HepG2 (cell line): ENCODE results near the gene SCUBE1. TPM values are rescaled to one million over a fixed set of nuclear protein-coding genes. Genes with fewer than 3 reads are reported as not detected.
"Not testable (repeated sequence)": the region's sequence is repeated elsewhere in the genome, so short reads cannot be mapped to it uniquely, and the experiment has no call there.

Experiments used
- ATAC-seq: fragments of 200-7000 bp; cut with Tn5 transposase; 3 replicates; pipeline ENCODE4 v1.9.1; 2020; ENCODE audit warnings: mild to moderate bottlenecking, moderate library complexity
- BruUV-seq: library from RNA; stranded (reverse); fragments of 400-500 nt; replicated peaks from 2 replicates; lab custom pipeline; 2021; lab: Mats Ljungman, UMichigan
- CTCF ChIA-PET: fragments of 300-600 bp; formaldehyde crosslinking; extraction: SDS; loops from one replicate; lab custom pipeline; 2021; ENCODE audit warnings: low total read pairs, inconsistent platforms, low intra/inter-chr PET ratio; lab: Yijun Ruan, JAX
- POLR2A ChIA-PET: fragments of 350-600 bp; sonication (Branson Sonifier 250); formaldehyde crosslinking; loops from one replicate; lab custom pipeline; 2020; ENCODE audit warnings: antibody characterized with exemption, inconsistent platforms; lab: Yijun Ruan, JAX
- DNase-seq: peaks from one replicate; pipeline ENCODE4 v3.0.0-alpha.2; 2015; ENCODE audit warnings: low spot score
- FAIRE-seq: peaks from 3 replicates; lab custom pipeline; 2011; peaks lifted over from hg19 to GRCh38; lab: Jason Lieb, UNC
- H2AFZ ChIP-seq: one replicate; pipeline ENCODE4 v1.6.1; 2011; ENCODE audit warnings: low read length, inconsistent platforms
- H3K27ac ChIP-seq: fragments of 300-600 bp; 3 replicates; pipeline ENCODE4 v1.8.0; 2011; ENCODE audit warnings: mixed run types, mild to moderate bottlenecking, mixed read lengths, low read length, inconsistent platforms; ENCODE audit not compliant: insufficient read depth; ENCODE audit errors: extremely low read length
- H3K27me3 ChIP-seq, 2 experiments: fragments of 200-600 bp in 1 of 2; 2 replicates in 1 of 2; 3 replicates in 1 of 2; pipeline versions ENCODE4 v1.6.0 to v1.8.0; 2011; ENCODE audit warnings: low read length in 2 of 2, mild to moderate bottlenecking in 2 of 2, moderate library complexity in 2 of 2, inconsistent platforms in 1 of 2; ENCODE audit not compliant: insufficient read depth in 2 of 2, control insufficient read depth in 1 of 2
- H3K36me3 ChIP-seq, 2 experiments: fragments of 200-600 bp in 1 of 2; replicated peaks in 1 of 2; 2 replicates in 1 of 2; 3 replicates in 1 of 2; pipeline versions ENCODE4 v1.5.1 to v1.8.0; 2011; ENCODE audit warnings: low read length in 2 of 2, inconsistent platforms in 1 of 2; ENCODE audit not compliant: insufficient read depth in 2 of 2, control insufficient read depth in 1 of 2
- H3K4me1 ChIP-seq: 2 replicates; pipeline ENCODE4 v1.5.1; 2012; ENCODE audit warnings: low read length, inconsistent platforms; ENCODE audit not compliant: insufficient read depth
- H3K4me2 ChIP-seq: 2 replicates; pipeline ENCODE4 v1.6.0; 2011; ENCODE audit warnings: low read depth, low read length, inconsistent platforms
- H3K4me3 ChIP-seq, 3 experiments: fragments of 200-600 bp in 1 of 3; sonication (generic), shearing (Covaris generic) in 1 of 3; replicated peaks in 1 of 3; 2 replicates each; pipeline ENCODE4 v1.5.1; 2011 to 2016; ENCODE audit warnings: low read length in 3 of 3, inconsistent platforms in 2 of 3, low read depth in 2 of 3, mild to moderate bottlenecking in 2 of 3, control low read depth in 1 of 3, mixed read lengths in 1 of 3; ENCODE audit not compliant: insufficient read depth in 1 of 3
- H3K79me2 ChIP-seq: one replicate; pipeline ENCODE4 v1.6.1; 2011; ENCODE audit warnings: low read length, inconsistent platforms; ENCODE audit not compliant: insufficient read depth
- H3K9ac ChIP-seq: 2 replicates; pipeline ENCODE4 v1.6.0; 2011; ENCODE audit warnings: mild to moderate bottlenecking, low read depth, low read length, inconsistent platforms; ENCODE audit not compliant: insufficient read depth
- H3K9me3 ChIP-seq: 2 replicates; pipeline ENCODE4 v1.5.1; 2012; ENCODE audit warnings: mild to moderate bottlenecking, low read length
- H4K20me1 ChIP-seq: 2 replicates; pipeline ENCODE4 v1.6.0; 2011; ENCODE audit warnings: inconsistent platforms, mild to moderate bottlenecking, low read length, moderate library complexity; ENCODE audit not compliant: insufficient read depth
- CBX2 ChIP-seq, 2 experiments: fragments of 200-600 bp in 1 of 2; sonication (generic); formaldehyde crosslinking in 1 of 2; IDR thresholded peaks; 2 replicates each; pipeline versions ENCODE4 v1.7.0 to v1.8.1; 2018 to 2022; ENCODE audit warnings: low read depth in 2 of 2, low read length in 1 of 2, mild to moderate bottlenecking in 1 of 2, missing genetic modification reagents in 1 of 2
- FOXC1 ChIP-seq: sonication (generic); formaldehyde crosslinking; IDR thresholded peaks from 2 replicates; pipeline ENCODE4 v1.8.0; 2022; ENCODE audit warnings: mild to moderate bottlenecking, missing genetic modification reagents, borderline replicate concordance
- GZF1 ChIP-seq: sonication (generic); formaldehyde crosslinking; IDR thresholded peaks from 2 replicates; pipeline ENCODE4 v1.5.1; 2020; ENCODE audit warnings: mild to moderate bottlenecking, missing genetic modification reagents
- MZF1 ChIP-seq: sonication (generic); formaldehyde crosslinking; IDR thresholded peaks from 2 replicates; pipeline ENCODE4 v1.8.1; 2023; ENCODE audit warnings: mild to moderate bottlenecking, missing genetic modification reagents, borderline replicate concordance
- NRL ChIP-seq: sonication (generic); formaldehyde crosslinking; IDR thresholded peaks from 2 replicates; pipeline ENCODE4 v1.5.0; 2020; ENCODE audit warnings: missing genetic modification reagents, mild to moderate bottlenecking, moderate library complexity, borderline replicate concordance
- WIZ ChIP-seq: sonication (generic); formaldehyde crosslinking; IDR thresholded peaks from 2 replicates; pipeline ENCODE4 v1.5.1; 2020; ENCODE audit warnings: mild to moderate bottlenecking, missing genetic modification reagents
- ZNF552 ChIP-seq: sonication (generic); formaldehyde crosslinking; IDR thresholded peaks from 2 replicates; pipeline ENCODE4 v1.9.0; 2022; ENCODE audit warnings: missing genetic modification reagents, mild to moderate bottlenecking, borderline replicate concordance
- WGBS: methylation state at CpG from one replicate; pipeline ENCODE4 v1.1.6; 2017; ENCODE audit warnings: low lambda C conversion rate; 5-methylcytosine and 5-hydroxymethylcytosine counted together
- in situ Hi-C: cut with HindIII; loops from 2 replicates; pipeline ENCODE4 v1.10.0; 2017; ENCODE audit warnings: low pct_unique_long_range_greater_than_20kb; ENCODE audit not compliant: extremely low pct_ligation_motif_present
- intact Hi-C: fragments of 100-400 bp; cut with micrococcal nuclease; formaldehyde crosslinking; loops from one replicate; pipeline ENCODE4 v1.10.0; 2022; ENCODE audit not compliant: unreplicated experiment
- polyA plus RNA-seq, 8 experiments: library from polyadenylated mRNA; depleted of rRNA in 3 of 8; stranded (reverse) in 7 of 8; unstranded in 1 of 8; fragments of >200 nt; fragmentation: Illumina TruSeq in 4 of 8; extraction: Trizol in 4 of 8; gene quantifications; 2 replicates each; pipeline versions ENCODE4 v1.2.1 to v1.2.3, GENCODE V29; 2011 to 2016; ENCODE audit warnings: low read depth in 4 of 8, missing spikeins in 1 of 8, mixed read lengths in 1 of 8; ENCODE audit not compliant: insufficient read depth in 1 of 8
- total RNA-seq, 5 experiments: library from RNA; depleted of rRNA; stranded (reverse); fragments of >200 nt; fragmentation: Illumina TruSeq; extraction: Trizol; gene quantifications; 2 replicates each; pipeline ENCODE4 v1.2.3, GENCODE V29; 2016; ENCODE audit warnings: low read depth in 1 of 5

SCUBE1 gene
- total and polyA plus RNA-seq, 2 of the 13 experiments (the other 11 are each of a cell fraction or from before 2014, with no cell fraction given), result under 0.01 to 0.05 TPM

DNA sequence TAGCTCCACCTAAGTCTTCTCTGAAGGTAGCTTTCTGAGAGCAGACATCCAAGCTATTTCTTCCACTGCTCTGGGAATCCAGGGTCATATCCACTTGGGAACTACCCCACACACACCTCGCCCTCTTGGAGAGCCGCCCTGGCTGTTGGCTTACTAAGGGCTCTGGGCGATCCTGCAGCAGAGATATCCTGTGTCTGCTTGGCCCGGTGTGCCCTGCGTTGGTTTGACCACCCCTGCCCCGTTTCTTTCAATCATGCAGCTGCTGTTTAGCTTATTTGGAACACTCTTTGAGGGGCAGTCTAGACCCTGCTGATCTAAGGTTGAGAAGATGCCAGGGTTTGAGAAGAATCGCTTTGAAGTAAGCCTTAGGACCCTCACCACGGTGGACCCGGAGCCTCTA is 17.4 kb upstream of the SCUBE1 start:
- H3K4me2 ChIP-seq, result no peak overlapping the region
- no peak overlapping the region for H3K9ac ChIP-seq
- CTCF ChIA-PET, result no interaction called here
- no peaks in the 10 kb centered on the region for H3K9me3 ChIP-seq
- no peak overlapping the region for H3K4me3 ChIP-seq
- WGBS, result 36% methylated on average over 8 of the region's 9 CpGs
- no peaks in the 10 kb centered on the region for H3K4me1 ChIP-seq
- in situ Hi-C loops (no loop called here), intact Hi-C loops (no loop called here)
- H4K20me1 ChIP-seq, result no peaks in the 10 kb centered on the region
- no peak overlapping the region for H2AFZ ChIP-seq
- no TSS peak for BruUV-seq
- H3K27ac ChIP-seq, result no peak overlapping the region
- no peak for ATAC-seq
- H3K27me3 ChIP-seq, result peaks cover under 1 to 3% of the 10 kb centered on the region in 2 experiments; a peak in 2 of 5 replicates
- no peaks in the 10 kb centered on the region for H3K79me2 ChIP-seq
- FAIRE-seq, result no peak
- POLR2A ChIA-PET, result no interaction called here
- no peak for DNase-seq
- H3K36me3 ChIP-seq, result no peaks in the 10 kb centered on the region
- no peak for TF ChIP-seq WIZ (CRISPR knock-in tag)

DNA sequence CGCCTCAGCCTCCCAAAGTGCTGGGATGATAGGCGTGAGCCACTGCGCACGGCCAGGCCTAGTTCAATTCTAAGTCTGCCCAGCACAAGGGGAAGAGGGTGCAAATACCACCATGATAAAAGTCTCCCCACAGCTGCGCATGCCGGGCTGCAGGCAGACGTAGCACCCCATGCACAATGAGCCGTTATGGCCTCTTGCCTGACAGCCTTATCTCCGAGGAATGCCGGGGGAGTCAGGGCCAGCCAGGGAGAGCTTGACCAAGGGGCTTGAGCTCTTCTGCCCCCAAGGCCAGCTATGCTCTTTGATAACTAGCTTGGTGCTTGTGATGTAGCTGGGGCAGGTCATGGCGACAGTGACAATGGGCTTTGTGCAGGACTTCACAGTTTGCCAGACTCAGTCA is 13.7 kb upstream of the SCUBE1 start:
- in situ Hi-C loops (no loop called here), intact Hi-C loops (no loop called here)
- Histone ChIP-seq H3K79me2 (no peaks in the 10 kb centered on the region), H3K9me3 (no peaks in the 10 kb centered on the region), H3K4me2 (no peak overlapping the region), H3K36me3 (no peaks in the 10 kb centered on the region), H4K20me1 (no peaks in the 10 kb centered on the region), H3K27ac (no peak overlapping the region), H2AFZ (no peak overlapping the region), H3K4me1 (no peaks in the 10 kb centered on the region), H3K9ac (no peak overlapping the region), H3K27me3 (peaks cover 0 to 3% of the 10 kb centered on the region in 2 experiments; a peak in 3 of 5 replicates), H3K4me3 (no peak overlapping the region)
- CTCF ChIA-PET, result no interaction called here
- POLR2A ChIA-PET, result no interaction called here
- BruUV-seq, result no TSS peak
- ATAC-seq, result no peak
- no peak for FAIRE-seq
- DNase-seq, result no peak
- TF ChIP-seq CBX2 (IDR thresholded peaks at IDR 0.05; ENCODE audit: low read depth, low read length) (no peak), CBX2 (CRISPR knock-in tag; IDR thresholded peaks at IDR 0.05; ENCODE audit: low read depth) (no peak), GZF1 (no peak), FOXC1 (CRISPR knock-in tag) (no peak), NRL (CRISPR knock-in tag) (no peak), MZF1 (CRISPR knock-in tag) (no peak), ZNF552 (CRISPR knock-in tag) (no peak)
- 6% methylated on average over 3 of the region's 11 CpGs for WGBS

DNA sequence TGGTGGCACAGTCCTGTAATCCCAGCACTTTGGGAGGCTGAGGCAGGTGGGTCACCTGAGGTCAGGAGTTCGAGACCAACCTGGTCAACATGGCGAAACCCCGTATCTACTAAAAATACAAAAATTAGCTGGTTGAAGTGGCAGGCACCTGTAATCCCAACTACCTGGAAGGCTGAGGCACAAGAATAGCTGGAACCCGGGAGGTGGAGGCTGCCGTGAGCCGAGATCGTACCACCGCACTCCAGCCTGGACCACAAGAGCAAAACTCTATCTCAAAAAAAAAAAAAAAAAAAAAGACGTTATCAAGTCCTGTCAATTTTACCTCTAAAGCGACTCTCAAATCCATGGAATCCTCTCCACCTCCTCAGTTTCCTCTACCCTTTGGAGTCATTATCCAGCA is 12.5 kb upstream of the SCUBE1 start:
- H3K4me1 ChIP-seq, POLR2A ChIA-PET, ATAC-seq, H3K9ac ChIP-seq, intact Hi-C loops, BruUV-seq, in situ Hi-C loops, H3K27me3 ChIP-seq, CTCF ChIA-PET, DNase-seq, H3K79me2 ChIP-seq, H3K4me3 ChIP-seq, H3K9me3 ChIP-seq, H2AFZ ChIP-seq, H3K27ac ChIP-seq, H4K20me1 ChIP-seq, H3K36me3 ChIP-seq, FAIRE-seq, H3K4me2 ChIP-seq: not testable (repeated sequence)
- WGBS, result 40% methylated on average over 10 of the region's 10 CpGs
